MCF 10A (cell line): ENCODE results near the gene DPP6. TPM values are rescaled to one million over a fixed set of nuclear protein-coding genes. Genes with fewer than 3 reads are reported as not detected.

Experiments used
- BruUV-seq: library from RNA; stranded (reverse); fragments of 400-500 nt; replicated peaks from 2 replicates; lab custom pipeline; 2021; lab: Mats Ljungman, UMichigan
- CTCF ChIA-PET: fragments of 300-600 bp; sonication (Branson Sonifier 250); formaldehyde crosslinking; extraction: SDS; loops from one replicate; lab custom pipeline; 2021; ENCODE audit warnings: antibody characterized with exemption, inconsistent platforms; lab: Yijun Ruan, JAX
- POLR2A ChIA-PET: fragments of 300-600, 350-650 bp; sonication (Branson Sonifier 250); formaldehyde crosslinking; extraction: SDS; loops from one replicate; lab custom pipeline; 2020; ENCODE audit warnings: antibody characterized with exemption, inconsistent platforms; lab: Yijun Ruan, JAX
- DNase-seq: peaks from one replicate; pipeline ENCODE4 v3.0.0-alpha.2; 2018; ENCODE audit not compliant: unreplicated experiment
- H3K27ac Mint-ChIP-seq: one replicate; pipeline ENCODE4 v1.8.0; 2022; ENCODE audit warnings: mild to moderate bottlenecking, low read depth, mixed read lengths; ENCODE audit not compliant: unreplicated experiment
- H3K27me3 Mint-ChIP-seq: one replicate; pipeline ENCODE4 v1.8.0; 2022; ENCODE audit warnings: mixed read lengths; ENCODE audit not compliant: insufficient read depth, unreplicated experiment
- H3K36me3 Mint-ChIP-seq: one replicate; pipeline ENCODE4 v1.8.0; 2022; ENCODE audit warnings: mild to moderate bottlenecking, moderate library complexity, mixed read lengths; ENCODE audit not compliant: insufficient read depth, unreplicated experiment
- H3K4me1 Mint-ChIP-seq: one replicate; pipeline ENCODE4 v1.8.0; 2022; ENCODE audit warnings: mixed read lengths; ENCODE audit not compliant: insufficient read depth, unreplicated experiment
- H3K4me3 Mint-ChIP-seq: one replicate; pipeline ENCODE4 v1.8.0; 2022; ENCODE audit warnings: mild to moderate bottlenecking, moderate library complexity, mixed read lengths; ENCODE audit not compliant: unreplicated experiment
- H3K9me3 Mint-ChIP-seq: one replicate; pipeline ENCODE4 v1.8.0; 2022; ENCODE audit warnings: mixed read lengths; ENCODE audit not compliant: unreplicated experiment
- intact Hi-C: fragments of 100-400 bp; cut with micrococcal nuclease; formaldehyde crosslinking; loops from 2 replicates; pipeline ENCODE4 v1.14.1; 2022
- total RNA-seq: library from RNA; stranded (reverse); gene quantifications from 2 replicates; pipeline ENCODE4 v1.2.3, GENCODE V29; 2022
- TF ChIP-seq, protein P1 (sequence below): fragments of 200-600 bp; IDR thresholded peaks from one replicate; pipeline ENCODE4 v1.8.0; 2022; ENCODE audit warnings: antibody characterized with exemption, mild to moderate bottlenecking; ENCODE audit not compliant: unreplicated experiment

Gene DPP6
- total RNA-seq, 1 experiment from 2014 or later = not detected

- Mint-ChIP-seq H3K36me3 (no peaks in the 10 kb centered on the region), H3K27me3 (no peaks in the 10 kb centered on the region), H3K4me3 (no peak overlapping the region), H3K4me1 (no peaks in the 10 kb centered on the region), H3K9me3 (peaks cover 39% of the 10 kb centered on the region), H3K27ac (no peak overlapping the region)
- intact Hi-C loops = no loop called here
- POLR2A ChIA-PET = no interaction called here
- TF ChIP-seq, protein P1, sequence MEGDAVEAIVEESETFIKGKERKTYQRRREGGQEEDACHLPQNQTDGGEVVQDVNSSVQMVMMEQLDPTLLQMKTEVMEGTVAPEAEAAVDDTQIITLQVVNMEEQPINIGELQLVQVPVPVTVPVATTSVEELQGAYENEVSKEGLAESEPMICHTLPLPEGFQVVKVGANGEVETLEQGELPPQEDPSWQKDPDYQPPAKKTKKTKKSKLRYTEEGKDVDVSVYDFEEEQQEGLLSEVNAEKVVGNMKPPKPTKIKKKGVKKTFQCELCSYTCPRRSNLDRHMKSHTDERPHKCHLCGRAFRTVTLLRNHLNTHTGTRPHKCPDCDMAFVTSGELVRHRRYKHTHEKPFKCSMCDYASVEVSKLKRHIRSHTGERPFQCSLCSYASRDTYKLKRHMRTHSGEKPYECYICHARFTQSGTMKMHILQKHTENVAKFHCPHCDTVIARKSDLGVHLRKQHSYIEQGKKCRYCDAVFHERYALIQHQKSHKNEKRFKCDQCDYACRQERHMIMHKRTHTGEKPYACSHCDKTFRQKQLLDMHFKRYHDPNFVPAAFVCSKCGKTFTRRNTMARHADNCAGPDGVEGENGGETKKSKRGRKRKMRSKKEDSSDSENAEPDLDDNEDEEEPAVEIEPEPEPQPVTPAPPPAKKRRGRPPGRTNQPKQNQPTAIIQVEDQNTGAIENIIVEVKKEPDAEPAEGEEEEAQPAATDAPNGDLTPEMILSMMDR = no peak
- no TSS peak for BruUV-seq
- CTCF ChIA-PET = interaction anchor here (0.6 kb wide), 1 partner anchor 56 kb away, joined by 3 read pairs; no protein-coding TSS in a partner anchor
- DNase-seq = no peak
These were observed 594.2 kb downstream of the DPP6 start for GRCh38 chr7:154646126-154647013.

DNA sequence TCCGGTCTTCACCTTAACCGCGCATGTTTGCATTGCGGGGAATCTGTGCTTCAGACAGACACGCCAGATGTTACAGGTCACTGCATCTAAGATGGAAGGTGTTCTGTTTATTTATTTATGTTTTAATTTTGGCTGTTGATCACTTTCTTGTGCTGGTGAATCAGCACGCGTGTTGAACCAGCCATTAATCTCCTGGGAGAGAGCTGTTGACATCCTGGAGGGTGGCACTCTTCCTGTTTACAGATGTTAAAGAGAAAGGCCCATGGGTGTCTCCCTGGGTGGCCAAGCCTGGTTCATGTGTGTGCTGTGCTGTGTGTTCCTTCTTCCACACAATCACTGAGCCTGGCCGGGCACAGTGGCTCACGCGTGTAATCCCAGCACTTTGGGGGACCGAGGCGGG lies 595.4 kb downstream of the DPP6 start:
- no peak for DNase-seq
- ChIA-PET POLR2A (no interaction called here), CTCF (interaction anchor here (0.6 kb wide), 1 partner anchor 46 kb away, joined by 3 read pairs; no protein-coding TSS in a partner anchor)
- intact Hi-C loops = no loop called here
- TF ChIP-seq, protein P1 = no peak
- peaks cover 47% of the 10 kb centered on the region for H3K9me3 Mint-ChIP-seq
- H3K27ac Mint-ChIP-seq = no peak overlapping the region
- H3K27me3 Mint-ChIP-seq = no peaks in the 10 kb centered on the region
- BruUV-seq = no TSS peak
- H3K4me1 Mint-ChIP-seq = no peaks in the 10 kb centered on the region
- no peak overlapping the region for H3K4me3 Mint-ChIP-seq
- no peaks in the 10 kb centered on the region for H3K36me3 Mint-ChIP-seq

- Mint-ChIP-seq H3K36me3 (no peaks in the 10 kb centered on the region), H3K27me3 (no peaks in the 10 kb centered on the region), H3K9me3 (peaks cover 61% of the 10 kb centered on the region), H3K4me3 (no peak overlapping the region), H3K27ac (no peak overlapping the region), H3K4me1 (no peaks in the 10 kb centered on the region)
- no peak for DNase-seq
- intact Hi-C loops = no loop called here
- ChIA-PET CTCF (interaction anchor here (0.6 kb wide), 1 partner anchor 20 kb away, joined by 6 read pairs; no protein-coding TSS in a partner anchor), POLR2A (no interaction called here)
- TF ChIP-seq, protein P1 = no peak
- BruUV-seq = no TSS peak
These were observed 596.8 kb downstream of the DPP6 start for GRCh38 chr7:154649015-154649414.

DNA sequence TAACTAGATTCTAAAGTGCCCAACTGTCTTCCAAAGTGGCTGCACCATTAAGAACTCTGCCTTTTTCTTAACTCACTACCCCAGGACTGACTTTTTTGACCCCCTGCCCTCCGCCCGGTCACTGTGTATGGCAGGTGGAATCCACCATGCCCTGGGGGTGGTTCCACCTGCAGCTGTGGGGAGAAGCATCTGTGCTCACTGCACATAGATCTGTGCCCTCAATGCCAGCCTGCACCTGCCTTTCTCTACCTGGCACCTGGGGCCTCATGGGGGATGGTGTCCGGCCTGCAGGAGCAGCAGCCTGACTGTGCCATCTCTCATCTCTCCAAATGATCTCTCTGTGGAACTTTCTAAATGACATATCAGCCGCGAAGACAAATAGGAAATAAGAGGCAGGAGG lies 597.2 kb downstream of the DPP6 start:
- H3K27ac Mint-ChIP-seq = no peak overlapping the region
- H3K36me3 Mint-ChIP-seq = no peaks in the 10 kb centered on the region
- intact Hi-C loops = no loop called here
- TF ChIP-seq, protein P1 = no peak
- no peaks in the 10 kb centered on the region for H3K27me3 Mint-ChIP-seq
- no peak overlapping the region for H3K4me3 Mint-ChIP-seq
- no peak for DNase-seq
- CTCF ChIA-PET = interaction anchor here (0.6 kb wide), 1 partner anchor 19 kb away, joined by 6 read pairs; no protein-coding TSS in a partner anchor
- BruUV-seq = no TSS peak
- H3K9me3 Mint-ChIP-seq = peaks cover 65% of the 10 kb centered on the region
- POLR2A ChIA-PET = no interaction called here
- H3K4me1 Mint-ChIP-seq = no peaks in the 10 kb centered on the region
